HFFc6 (cell line): ENCODE data around the gene PCDHGA1. TPM values are rescaled to one million over a fixed set of nuclear protein-coding genes. Genes with fewer than 3 reads are reported as not detected.

Experiments
- DNase-seq: peaks from one replicate; pipeline ENCODE4 v3.0.0-alpha.2; 2018
- H3K27ac Mint-ChIP-seq: 2 replicates; pipeline ENCODE4 v1.8.0; 2020; ENCODE audit warnings: mild to moderate bottlenecking, mixed read lengths
- H3K27me3 Mint-ChIP-seq: 2 replicates; pipeline ENCODE4 v1.8.0; 2021; ENCODE audit warnings: mild to moderate bottlenecking, moderate library complexity, mixed read lengths; ENCODE audit not compliant: insufficient read depth
- H3K36me3 Mint-ChIP-seq: 2 replicates; pipeline ENCODE4 v1.8.0; 2021; ENCODE audit warnings: low read depth, mixed read lengths
- H3K4me1 Mint-ChIP-seq: 2 replicates; pipeline ENCODE4 v1.8.0; 2020; ENCODE audit warnings: low read depth, mixed read lengths
- H3K4me3 Mint-ChIP-seq: 2 replicates; pipeline ENCODE4 v1.8.0; 2020; ENCODE audit warnings: mild to moderate bottlenecking, moderate library complexity, mixed read lengths
- H3K9me3 Mint-ChIP-seq: 2 replicates; pipeline ENCODE4 v1.8.0; 2020; ENCODE audit warnings: mild to moderate bottlenecking, mixed read lengths
- CTCF ChIP-seq: fragments of 200-600 bp; sonication (generic); IDR thresholded peaks from 2 replicates; pipeline ENCODE4 v1.5.0; 2021; ENCODE audit warnings: antibody characterized with exemption, mild to moderate bottlenecking
- total RNA-seq, 6 experiments: library from RNA; stranded (reverse); fragmentation: NEBNext Ultra II Directional; extraction: Animal tissue kit (Norgen Biotek cat#: 25700); gene quantifications; 2 replicates in 1 of 6; 3 replicates in 5 of 6; pipeline ENCODE4 v1.2.3, GENCODE V29; 2021

PCDHGA1 gene
- total RNA-seq, 6 experiments from 2014 or later: 0.91 to 1.6 (median 1.2) TPM

GRCh38 chr5:141362719-141363118 lies 32.4 kb downstream of the PCDHGA1 start:
- peak overlapping the region; percentile 42 for H3K4me3 Mint-ChIP-seq
- no peak for DNase-seq
- H3K9me3 Mint-ChIP-seq: peaks cover 66% of the 10 kb centered on the region
- no peak for TF ChIP-seq CTCF
- H3K27me3 Mint-ChIP-seq: peaks cover 4% of the 10 kb centered on the region
- H3K36me3 Mint-ChIP-seq: peaks cover 54% of the 10 kb centered on the region
- no peak overlapping the region for H3K27ac Mint-ChIP-seq
- H3K4me1 Mint-ChIP-seq: peaks cover 22% of the 10 kb centered on the region

- peaks cover 54% of the 10 kb centered on the region for H3K36me3 Mint-ChIP-seq
- no peak for TF ChIP-seq CTCF
- H3K27me3 Mint-ChIP-seq: peaks cover 4% of the 10 kb centered on the region
- peaks cover 22% of the 10 kb centered on the region for H3K4me1 Mint-ChIP-seq
- H3K27ac Mint-ChIP-seq: no peak within 1 kb of the TSS
- no peak for DNase-seq
- H3K4me3 Mint-ChIP-seq: no peak within 1 kb of the TSS; the same call in 1 of the 2 replicates
- H3K9me3 Mint-ChIP-seq: peaks cover 66% of the 10 kb centered on the region
Observed at GRCh38 chr5:141363952-141364660, 33.8 kb downstream of the PCDHGA1 start, which contains the start of gene PCDHGA5. Gene PCDHGA5 (plus strand): TSS chr5:141364162. CDS start chr5:141364331, 169 bp downstream.

- Mint-ChIP-seq H3K27me3 (peaks cover 3% of the 10 kb centered on the region), H3K27ac (no peak overlapping the region), H3K4me1 (peaks cover 25% of the 10 kb centered on the region), H3K4me3 (no peak overlapping the region), H3K9me3 (peaks cover 60% of the 10 kb centered on the region), H3K36me3 (peaks cover 51% of the 10 kb centered on the region)
- no peak for TF ChIP-seq CTCF
- DNase-seq: no peak
Observed at GRCh38 chr5:141366016-141366896, 35.9 kb downstream of the PCDHGA1 start.

GRCh38 chr5:141369994-141370848 lies 39.9 kb downstream of the PCDHGA1 start, which contains the start of gene PCDHGB3:
Gene PCDHGB3 (plus strand): TSS chr5:141370242. CDS start chr5:141370395, 153 bp downstream.
- peaks cover 3% of the 10 kb centered on the region for H3K27me3 Mint-ChIP-seq
- peak within 1 kb of the TSS; percentile 73 for H3K27ac Mint-ChIP-seq
- H3K4me1 Mint-ChIP-seq: peaks cover 20% of the 10 kb centered on the region
- peak; percentile 73 for DNase-seq
- H3K9me3 Mint-ChIP-seq: peaks cover 61% of the 10 kb centered on the region
- TF ChIP-seq CTCF: peak; percentile 70
- peak within 1 kb of the TSS; percentile 88 for H3K4me3 Mint-ChIP-seq
- H3K36me3 Mint-ChIP-seq: peaks cover 53% of the 10 kb centered on the region
